WI38 (cell line): ENCODE data around the gene CACTIN.

ENCODE experiments used
- H3K4me3 ChIP-seq: 2 replicates; pipeline ENCODE4 v1.5.1; 2011; ENCODE audit warnings: low read depth, mild to moderate bottlenecking, control low read depth, low read length
- TF ChIP-seq, protein P1 (sequence below): IDR thresholded peaks from 2 replicates; pipeline ENCODE4 v1.5.1; 2012; ENCODE audit warnings: low read depth, mild to moderate bottlenecking, control low read depth, low read length

CACTIN gene

DNA sequence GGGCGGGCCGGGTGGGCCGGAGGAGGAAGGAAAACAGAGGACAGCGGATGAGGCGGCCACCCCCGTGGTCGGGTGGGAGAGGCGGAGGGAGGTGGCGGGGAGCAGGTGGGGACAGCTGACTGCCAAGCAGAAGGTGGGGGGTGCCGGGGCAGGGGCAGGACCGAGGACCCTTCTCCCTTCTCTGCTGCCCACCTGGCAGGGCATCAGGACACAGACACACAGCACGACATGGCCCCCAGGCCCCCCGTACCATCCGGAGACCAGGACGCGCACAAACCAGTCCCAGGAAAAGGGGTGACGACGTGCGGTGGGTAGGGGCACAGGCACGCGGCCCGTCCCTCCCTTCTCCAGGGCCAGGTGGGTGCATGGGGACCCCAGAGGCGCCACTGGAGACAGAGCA lies 11.0 kb upstream of the CACTIN start:
- TF ChIP-seq, protein P1, sequence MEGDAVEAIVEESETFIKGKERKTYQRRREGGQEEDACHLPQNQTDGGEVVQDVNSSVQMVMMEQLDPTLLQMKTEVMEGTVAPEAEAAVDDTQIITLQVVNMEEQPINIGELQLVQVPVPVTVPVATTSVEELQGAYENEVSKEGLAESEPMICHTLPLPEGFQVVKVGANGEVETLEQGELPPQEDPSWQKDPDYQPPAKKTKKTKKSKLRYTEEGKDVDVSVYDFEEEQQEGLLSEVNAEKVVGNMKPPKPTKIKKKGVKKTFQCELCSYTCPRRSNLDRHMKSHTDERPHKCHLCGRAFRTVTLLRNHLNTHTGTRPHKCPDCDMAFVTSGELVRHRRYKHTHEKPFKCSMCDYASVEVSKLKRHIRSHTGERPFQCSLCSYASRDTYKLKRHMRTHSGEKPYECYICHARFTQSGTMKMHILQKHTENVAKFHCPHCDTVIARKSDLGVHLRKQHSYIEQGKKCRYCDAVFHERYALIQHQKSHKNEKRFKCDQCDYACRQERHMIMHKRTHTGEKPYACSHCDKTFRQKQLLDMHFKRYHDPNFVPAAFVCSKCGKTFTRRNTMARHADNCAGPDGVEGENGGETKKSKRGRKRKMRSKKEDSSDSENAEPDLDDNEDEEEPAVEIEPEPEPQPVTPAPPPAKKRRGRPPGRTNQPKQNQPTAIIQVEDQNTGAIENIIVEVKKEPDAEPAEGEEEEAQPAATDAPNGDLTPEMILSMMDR = no peak
- no peak overlapping the region for H3K4me3 ChIP-seq

DNA sequence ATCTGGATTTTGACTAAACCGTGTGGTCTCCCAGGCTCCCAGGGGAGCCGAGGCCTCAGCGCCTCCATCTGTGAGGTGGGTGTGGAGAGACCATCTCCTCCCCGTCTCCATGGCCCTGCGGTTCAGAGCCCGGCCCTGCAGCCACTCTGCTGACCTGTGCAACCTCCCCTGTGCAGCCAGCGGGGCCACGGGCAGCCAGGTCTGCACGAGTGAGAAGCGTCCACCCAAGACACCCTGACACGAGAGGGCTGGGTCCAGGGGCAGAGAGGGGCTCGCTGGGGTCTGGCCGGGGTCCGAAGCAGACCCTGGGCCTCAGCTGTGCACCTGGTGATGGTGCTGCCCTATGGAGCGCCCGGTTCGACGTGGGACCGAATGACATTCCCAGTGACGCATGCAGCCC lies 10.4 kb upstream of the CACTIN start:
- H3K4me3 ChIP-seq = no peak overlapping the region
- TF ChIP-seq, protein P1 = no peak

DNA sequence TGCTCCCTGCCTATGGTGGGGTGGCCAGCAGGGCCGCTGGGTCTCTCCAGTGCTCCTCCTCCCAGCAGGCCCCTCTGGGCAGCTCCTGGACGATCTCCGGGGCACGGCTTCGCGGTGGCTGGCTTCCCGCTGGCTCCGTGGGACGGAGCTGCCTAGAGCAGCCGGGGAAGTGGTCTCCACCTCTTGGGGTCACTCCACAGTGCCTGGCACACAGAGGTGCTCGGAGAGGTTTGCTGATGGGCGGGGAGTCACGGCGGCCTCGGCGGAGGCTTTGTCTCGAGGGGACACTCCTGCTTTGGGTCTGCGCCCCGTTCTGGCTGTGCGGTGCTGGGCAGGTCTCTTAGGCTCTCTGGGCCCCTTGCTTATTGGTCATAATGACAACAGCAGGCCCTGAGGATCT lies 9.9 kb upstream of the CACTIN start:
- H3K4me3 ChIP-seq = no peak overlapping the region
- TF ChIP-seq, protein P1 = no peak

DNA sequence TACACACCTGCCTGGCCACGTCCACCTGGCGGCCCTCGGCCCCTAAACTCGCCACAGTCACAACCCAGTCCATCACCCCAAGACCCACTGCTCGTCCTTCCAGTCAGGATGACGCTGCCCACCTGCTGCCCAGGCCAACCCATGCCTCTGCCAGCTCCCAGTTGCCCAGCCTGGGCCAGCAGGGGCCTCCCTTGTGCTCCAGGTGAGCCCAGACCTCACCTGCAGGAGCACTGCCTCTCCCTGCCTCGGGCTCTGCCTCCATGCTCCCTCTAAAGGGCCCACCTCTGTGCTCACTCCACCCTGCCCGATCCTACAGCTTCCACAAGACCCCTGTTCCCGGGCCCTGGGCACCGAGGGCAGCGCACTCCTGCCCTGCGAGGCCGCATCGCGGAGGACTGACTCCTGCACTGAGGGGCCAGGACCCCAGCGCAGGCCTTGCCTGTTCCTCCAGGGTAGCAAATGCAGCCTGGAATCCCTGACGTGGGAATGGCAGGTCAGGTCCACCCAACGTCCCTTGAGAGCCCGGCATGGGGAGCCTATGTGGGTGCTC lies 8.0 kb upstream of the CACTIN start:
- H3K4me3 ChIP-seq = no peak overlapping the region
- TF ChIP-seq, protein P1 = no peak

DNA sequence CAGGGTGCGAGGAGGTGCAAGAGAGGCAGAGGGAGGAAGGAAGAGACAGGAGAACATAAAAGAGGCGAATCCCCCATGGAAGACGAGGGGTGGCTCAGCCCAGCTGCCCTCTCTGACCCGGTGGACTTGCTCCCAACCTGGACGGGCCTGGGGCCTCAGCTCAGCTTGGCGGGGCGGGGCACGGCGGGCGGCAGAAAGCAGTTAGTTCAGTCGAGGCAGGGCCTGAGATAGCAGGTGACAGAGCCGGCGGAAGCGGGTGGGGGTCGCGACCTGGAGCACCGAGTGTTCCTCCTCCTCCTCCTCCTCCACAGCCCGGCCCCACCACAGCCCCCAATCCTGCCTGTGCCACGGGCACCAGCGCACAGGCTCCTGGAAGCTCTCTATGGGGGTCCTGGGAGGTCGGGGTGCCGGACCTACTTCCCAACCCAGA lies 7.0 kb upstream of the CACTIN start:
- H3K4me3 ChIP-seq = no peak overlapping the region
- TF ChIP-seq, protein P1 = no peak

DNA sequence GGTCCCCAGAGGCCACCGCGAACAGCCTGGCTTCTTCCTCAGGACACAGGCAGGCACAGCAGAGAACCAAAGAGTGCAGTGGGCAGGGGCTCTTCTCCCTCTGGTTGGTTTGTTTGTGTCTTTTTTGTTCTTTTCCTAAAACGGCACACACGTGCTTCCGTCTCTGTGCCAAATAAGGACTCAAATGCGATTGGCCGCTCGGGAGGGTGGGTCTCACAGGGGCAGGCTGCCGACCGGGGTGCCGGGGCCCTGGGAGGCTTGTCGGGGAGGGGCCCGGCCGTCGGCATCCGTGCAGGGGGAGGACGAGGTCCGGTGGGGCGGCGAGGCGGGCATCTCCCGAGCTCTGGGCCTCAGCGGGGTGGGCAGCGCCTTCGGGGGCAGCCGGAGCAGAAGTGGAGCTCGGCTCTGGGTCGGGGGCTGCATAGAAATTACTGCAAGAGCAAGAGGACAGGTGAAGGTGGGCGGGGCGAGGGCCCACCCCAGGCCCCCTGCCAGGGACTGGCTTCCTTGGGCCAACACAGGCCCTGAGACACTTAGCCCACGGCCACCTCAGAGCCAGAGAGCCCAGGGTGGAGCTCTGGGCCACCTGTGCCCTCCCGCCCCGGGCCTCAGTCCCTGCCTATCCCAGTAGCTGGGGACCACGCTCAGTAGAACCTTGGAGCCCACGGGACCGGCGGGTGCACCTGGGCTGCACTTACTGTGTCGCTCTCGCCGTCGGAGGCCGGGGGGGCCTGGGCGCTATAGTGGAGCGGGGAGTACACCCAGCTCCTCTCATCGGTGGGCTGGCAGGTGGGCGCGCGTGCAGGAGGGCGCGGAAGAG lies 6.4 kb upstream of the CACTIN start:
- TF ChIP-seq, protein P1 = no peak
- no peak overlapping the region for H3K4me3 ChIP-seq

DNA sequence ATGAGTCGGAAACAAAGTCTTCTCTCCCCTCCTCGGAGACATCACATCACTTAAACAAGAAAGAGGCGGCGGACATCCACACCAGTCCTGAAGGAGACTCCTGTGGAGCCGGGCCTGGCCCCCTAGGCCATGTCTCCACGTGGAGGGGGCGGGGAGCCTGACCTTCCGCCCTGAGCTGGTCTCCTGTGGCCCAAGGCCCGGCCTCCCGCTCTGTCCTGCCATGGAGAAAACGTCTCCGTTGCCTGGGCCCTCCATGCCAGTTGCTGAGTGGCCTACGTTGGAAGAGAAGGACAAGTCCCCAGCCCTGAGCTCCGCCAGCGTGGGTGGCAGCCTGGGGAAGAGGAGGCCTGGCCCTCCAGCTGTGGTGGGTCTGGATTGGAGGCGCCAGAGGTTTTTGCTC lies 5.5 kb upstream of the CACTIN start:
- no peak overlapping the region for H3K4me3 ChIP-seq
- TF ChIP-seq, protein P1 = no peak
